ENCODE data around the gene CX3CR1.
A peak's percentile ranks its signal among the peaks of the same experiment; 100 is the strongest.

CX3CR1 gene

GRCh38 chr3:39275963-39276593 lies 3.8 kb downstream of the CX3CR1 start:
- Histone ChIP-seq H3K9me3 (ENCODE audit: severe bottlenecking) (no peaks in the 10 kb centered on the region), H3K4me1 (ENCODE audit: insufficient read depth, poor library complexity, severe bottlenecking) (no peaks in the 10 kb centered on the region), H3K27ac (ENCODE audit: poor library complexity, severe bottlenecking) (no peak overlapping the region), H3K27me3 (ENCODE audit: insufficient read depth, poor library complexity, severe bottlenecking) (no peaks in the 10 kb centered on the region), H3K36me3 (ENCODE audit: low read depth) (no peaks in the 10 kb centered on the region), H3K4me3 (ENCODE audit: severe bottlenecking) (no peak overlapping the region)
- ATAC-seq (ENCODE audit: low read depth) (no peak), DNase-seq (ENCODE audit: low spot score) (no peak)
- TF ChIP-seq, protein P1, sequence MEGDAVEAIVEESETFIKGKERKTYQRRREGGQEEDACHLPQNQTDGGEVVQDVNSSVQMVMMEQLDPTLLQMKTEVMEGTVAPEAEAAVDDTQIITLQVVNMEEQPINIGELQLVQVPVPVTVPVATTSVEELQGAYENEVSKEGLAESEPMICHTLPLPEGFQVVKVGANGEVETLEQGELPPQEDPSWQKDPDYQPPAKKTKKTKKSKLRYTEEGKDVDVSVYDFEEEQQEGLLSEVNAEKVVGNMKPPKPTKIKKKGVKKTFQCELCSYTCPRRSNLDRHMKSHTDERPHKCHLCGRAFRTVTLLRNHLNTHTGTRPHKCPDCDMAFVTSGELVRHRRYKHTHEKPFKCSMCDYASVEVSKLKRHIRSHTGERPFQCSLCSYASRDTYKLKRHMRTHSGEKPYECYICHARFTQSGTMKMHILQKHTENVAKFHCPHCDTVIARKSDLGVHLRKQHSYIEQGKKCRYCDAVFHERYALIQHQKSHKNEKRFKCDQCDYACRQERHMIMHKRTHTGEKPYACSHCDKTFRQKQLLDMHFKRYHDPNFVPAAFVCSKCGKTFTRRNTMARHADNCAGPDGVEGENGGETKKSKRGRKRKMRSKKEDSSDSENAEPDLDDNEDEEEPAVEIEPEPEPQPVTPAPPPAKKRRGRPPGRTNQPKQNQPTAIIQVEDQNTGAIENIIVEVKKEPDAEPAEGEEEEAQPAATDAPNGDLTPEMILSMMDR (IDR thresholded peaks at IDR 0.05; ENCODE audit: poor library complexity, severe bottlenecking), result no peak

DNA sequence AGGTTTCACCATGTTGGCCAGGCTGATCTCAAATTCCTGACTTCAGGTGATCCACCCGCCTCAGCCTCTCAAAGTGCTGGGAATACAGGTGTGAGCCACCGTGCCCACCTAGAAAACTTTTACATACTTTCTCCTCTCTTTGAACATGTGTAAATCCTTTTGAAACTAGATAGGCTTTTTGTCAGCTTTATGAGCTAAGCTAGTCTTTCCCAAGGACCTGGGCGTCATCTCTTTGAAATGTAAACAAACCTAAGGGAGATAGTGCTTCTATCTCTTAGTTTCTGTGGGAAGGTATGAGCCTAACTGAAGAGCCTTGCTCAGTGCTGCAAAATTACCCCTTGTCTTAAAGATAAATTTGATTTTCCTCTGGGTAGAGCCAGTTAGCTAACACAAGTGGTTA lies 4.8 kb downstream of the CX3CR1 start:
- TF ChIP-seq, protein P1 (IDR thresholded peaks at IDR 0.05; ENCODE audit: poor library complexity, severe bottlenecking), result no peak
- H3K4me3 ChIP-seq (ENCODE audit: severe bottlenecking), result no peak overlapping the region
- H3K27ac ChIP-seq (ENCODE audit: poor library complexity, severe bottlenecking), result no peak overlapping the region
- no peaks in the 10 kb centered on the region for H3K4me1 ChIP-seq (ENCODE audit: insufficient read depth, poor library complexity, severe bottlenecking)
- no peaks in the 10 kb centered on the region for H3K27me3 ChIP-seq (ENCODE audit: insufficient read depth, poor library complexity, severe bottlenecking)
- DNase-seq (ENCODE audit: low spot score), result no peak
- no peaks in the 10 kb centered on the region for H3K9me3 ChIP-seq (ENCODE audit: severe bottlenecking)
- no peaks in the 10 kb centered on the region for H3K36me3 ChIP-seq (ENCODE audit: low read depth)
- ATAC-seq (ENCODE audit: low read depth), result peak; percentile 64; the same call in 1 of the 3 replicates

DNA sequence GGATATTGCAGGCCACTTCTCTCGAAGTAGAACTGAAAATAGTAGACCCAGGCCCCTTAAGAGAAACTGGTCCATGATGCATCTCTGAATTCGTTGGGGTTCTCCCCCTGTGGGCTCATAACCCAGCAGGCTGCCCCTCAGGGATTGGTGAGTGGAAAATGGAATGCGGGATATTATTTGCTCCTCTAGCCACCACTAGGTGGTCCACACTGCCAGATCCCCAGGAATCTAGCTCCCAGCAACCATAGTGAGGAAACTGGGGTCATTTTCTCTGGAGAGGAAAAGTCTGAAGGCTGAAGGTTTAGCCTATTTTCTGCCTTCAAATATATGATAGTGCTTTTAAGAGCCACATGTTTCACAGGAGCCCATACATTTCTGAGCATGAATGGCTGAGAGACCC lies 6.7 kb downstream of the CX3CR1 start:
- DNase-seq (ENCODE audit: low spot score), result no peak
- Histone ChIP-seq H3K27me3 (ENCODE audit: insufficient read depth, poor library complexity, severe bottlenecking) (no peaks in the 10 kb centered on the region), H3K36me3 (ENCODE audit: low read depth) (no peaks in the 10 kb centered on the region), H3K4me1 (ENCODE audit: insufficient read depth, poor library complexity, severe bottlenecking) (no peaks in the 10 kb centered on the region), H3K4me3 (ENCODE audit: severe bottlenecking) (no peak overlapping the region), H3K27ac (ENCODE audit: poor library complexity, severe bottlenecking) (no peak overlapping the region), H3K9me3 (ENCODE audit: severe bottlenecking) (no peaks in the 10 kb centered on the region)
- no peak for ATAC-seq (ENCODE audit: low read depth)
- TF ChIP-seq, protein P1 (IDR thresholded peaks at IDR 0.05; ENCODE audit: poor library complexity, severe bottlenecking), result no peak

GRCh38 chr3:39272191-39272590 lies 7.6 kb downstream of the CX3CR1 start:
- no peak overlapping the region for H3K27ac ChIP-seq (ENCODE audit: poor library complexity, severe bottlenecking)
- ATAC-seq (ENCODE audit: low read depth), result no peak
- H3K36me3 ChIP-seq (ENCODE audit: low read depth), result no peaks in the 10 kb centered on the region

More at GRCh38 chr3:39272191-39272590, 7.6 kb downstream of the CX3CR1 start:
- H3K9me3 ChIP-seq (ENCODE audit: severe bottlenecking), result no peaks in the 10 kb centered on the region
- H3K4me3 ChIP-seq (ENCODE audit: severe bottlenecking), result no peak overlapping the region
- no peaks in the 10 kb centered on the region for H3K4me1 ChIP-seq (ENCODE audit: insufficient read depth, poor library complexity, severe bottlenecking)
- TF ChIP-seq, protein P1 (IDR thresholded peaks at IDR 0.05; ENCODE audit: poor library complexity, severe bottlenecking), result no peak
- no peak for DNase-seq (ENCODE audit: low spot score)
- H3K27me3 ChIP-seq (ENCODE audit: insufficient read depth, poor library complexity, severe bottlenecking), result no peaks in the 10 kb centered on the region

All from RWPE2 (cell line).